Panc1 (cell line): ENCODE measurements around the gene MRPS18A. TPM values are rescaled to one million over a fixed set of nuclear protein-coding genes. Genes with fewer than 3 reads are reported as not detected.

Experiments
- ATAC-seq: fragments of 200-7000 bp; cut with Tn5 transposase; 2 replicates; pipeline ENCODE4 v1.9.1; 2020; ENCODE audit warnings: mild to moderate bottlenecking, moderate library complexity
- BruUV-seq: library from RNA; stranded (reverse); fragments of 400-500 nt; replicated peaks from 2 replicates; lab custom pipeline; 2021; lab: Mats Ljungman, UMichigan
- CTCF ChIA-PET: fragments of 300-600 bp; sonication (Branson Sonifier 250); formaldehyde crosslinking; loops from one replicate; lab custom pipeline; 2022; ENCODE audit warnings: antibody characterized with exemption; lab: Charles Lee
- POLR2A ChIA-PET: fragments of 300-600 bp; sonication (Branson Sonifier 250); formaldehyde crosslinking; loops from one replicate; lab custom pipeline; 2022; ENCODE audit warnings: antibody characterized with exemption; lab: Charles Lee
- DNase-seq: peaks from one replicate; pipeline ENCODE4 v3.0.0-alpha.2; 2010; ENCODE audit warnings: low read depth, low spot score
- H3K27ac ChIP-seq: 2 replicates; pipeline ENCODE4 v1.5.1; 2011; ENCODE audit warnings: mild to moderate bottlenecking, low read length, inconsistent platforms
- H3K27me3 ChIP-seq: fragments of 200-500 bp; sonication (Bioruptor generic); 2 replicates; pipeline ENCODE4 v1.6.0; 2014; ENCODE audit warnings: low read length, inconsistent platforms; ENCODE audit not compliant: control insufficient read depth, insufficient read depth
- H3K36me3 ChIP-seq: fragments of 200-500 bp; sonication (Bioruptor generic); 2 replicates; pipeline ENCODE4 v1.5.1; 2014; ENCODE audit warnings: inconsistent platforms, mild to moderate bottlenecking, low read length, moderate library complexity; ENCODE audit not compliant: control insufficient read depth, insufficient read depth
- H3K4me1 ChIP-seq: 2 replicates; pipeline ENCODE4 v1.5.1; 2011; ENCODE audit warnings: inconsistent platforms, mild to moderate bottlenecking, low read length, moderate library complexity; ENCODE audit not compliant: control insufficient read depth, insufficient read depth
- H3K4me3 ChIP-seq, 2 experiments: 2 replicates each; pipeline ENCODE4 v1.5.1; 2011 to 2012; ENCODE audit warnings: low read depth in 2 of 2, low read length in 2 of 2, mild to moderate bottlenecking in 2 of 2, inconsistent platforms in 1 of 2, moderate library complexity in 1 of 2
- H3K9me3 ChIP-seq: fragments of 200-500 bp; sonication (Bioruptor generic); 2 replicates; pipeline ENCODE4 v1.5.1; 2014; ENCODE audit warnings: low read depth, mild to moderate bottlenecking, inconsistent platforms, low read length, moderate library complexity; ENCODE audit not compliant: control insufficient read depth, insufficient read depth
- CTCF ChIP-seq: fragments of 450-650 bp; IDR thresholded peaks from 2 replicates; pipeline ENCODE4 v1.5.1; 2017; ENCODE audit warnings: mild to moderate bottlenecking
- POLR2AphosphoS5 ChIP-seq: IDR thresholded peaks from 2 replicates; pipeline ENCODE4 v1.6.1; 2012; ENCODE audit warnings: mild to moderate bottlenecking, low read depth, low read length, moderate library complexity
- REST ChIP-seq, 2 experiments: IDR thresholded peaks; 2 replicates each; pipeline ENCODE4 v1.6.1; 2011 to 2012; ENCODE audit warnings: low read depth in 2 of 2, control low read depth in 1 of 2, low read length in 1 of 2, mild to moderate bottlenecking in 1 of 2, moderate library complexity in 1 of 2; ENCODE audit not compliant: insufficient read depth in 1 of 2
- SIN3A ChIP-seq: IDR thresholded peaks from 2 replicates; pipeline ENCODE4 v1.6.1; 2012; ENCODE audit warnings: low read depth, mild to moderate bottlenecking, low read length, moderate library complexity, borderline replicate concordance; ENCODE audit not compliant: insufficient read depth
- TCF7L2 ChIP-seq: IDR thresholded peaks from 2 replicates; pipeline ENCODE4 v1.6.1; 2011; ENCODE audit warnings: mild to moderate bottlenecking, low read depth, low read length, inconsistent platforms
- in situ Hi-C: cut with HindIII; loops from 2 replicates; pipeline ENCODE4 v1.10.0; 2016; ENCODE audit warnings: low sequenced_read_pairs, low pct_unique_long_range_greater_than_20kb
- intact Hi-C: fragments of 100-400 bp; cut with micrococcal nuclease; formaldehyde crosslinking; loops from one replicate; pipeline ENCODE4 v1.10.0; 2022; ENCODE audit not compliant: unreplicated experiment
- total RNA-seq: library from RNA; stranded (reverse); gene quantifications from one replicate; pipeline ENCODE4 v1.2.1, GENCODE V29; 2021; ENCODE audit not compliant: unreplicated experiment

The MRPS18A gene
- total RNA-seq, 1 experiment from 2014 or later: 45.8 TPM

- H3K36me3 ChIP-seq: no peaks in the 10 kb centered on the region
- ChIA-PET CTCF (no interaction called here), POLR2A (interaction anchor here (0.9 kb wide), 1 partner anchor 17 kb away, joined by 3 read pairs; no protein-coding TSS in a partner anchor)
- intact Hi-C loops (no loop called here), in situ Hi-C loops (loop anchor here (5.0 kb wide), 1 partner anchor 43 kb away; the partner anchor contains the start of gene MRPS18A)
- H3K4me3 ChIP-seq: no peak overlapping the region
- H3K4me1 ChIP-seq: no peaks in the 10 kb centered on the region
- H3K27me3 ChIP-seq: no peaks in the 10 kb centered on the region
- DNase-seq: no peak
- H3K27ac ChIP-seq: no peak overlapping the region
- no peak for TF ChIP-seq CTCF
- peaks cover 11% of the 10 kb centered on the region for H3K9me3 ChIP-seq
- no peak for ATAC-seq
- BruUV-seq: no TSS peak
Measured at GRCh38 chr6:43730634-43731033, 43.0 kb upstream of the MRPS18A start.

GRCh38 chr6:43729537-43729936 lies 41.9 kb upstream of the MRPS18A start:
- DNase-seq (no peak), ATAC-seq (no peak)
- TF ChIP-seq SIN3A (no peak), REST (IDR thresholded peaks at IDR 0.05; ENCODE audit: insufficient read depth in 1 of 2, low read depth in 2 of 2, low read length in 1 of 2) (no peak), CTCF (no peak), TCF7L2 (no peak), POLR2AphosphoS5 (no peak)
- no TSS peak for BruUV-seq
- Histone ChIP-seq H3K4me1 (no peaks in the 10 kb centered on the region), H3K27ac (no peak overlapping the region), H3K9me3 (peaks cover 11% of the 10 kb centered on the region), H3K27me3 (no peaks in the 10 kb centered on the region), H3K36me3 (no peaks in the 10 kb centered on the region), H3K4me3 (no peak overlapping the region)
- intact Hi-C loops: no loop called here
- POLR2A ChIA-PET: no interaction called here
- CTCF ChIA-PET: no interaction called here
- in situ Hi-C loops: no loop called here
